GM21367 (cell line): ENCODE measurements around the gene ADAM17.
A peak's percentile ranks its signal among the peaks of the same experiment; 100 is the strongest.
"Not testable (repeated sequence)": the region's sequence is repeated elsewhere in the genome, so short reads cannot be mapped to it uniquely, and the experiment has no call there.

Experiments used
- ATAC-seq: cut with Tn5 transposase; IDR thresholded peaks from one replicate; pipeline ENCODE4 v1.9.1; 2021; ENCODE audit not compliant: unreplicated experiment

The ADAM17 gene

DNA sequence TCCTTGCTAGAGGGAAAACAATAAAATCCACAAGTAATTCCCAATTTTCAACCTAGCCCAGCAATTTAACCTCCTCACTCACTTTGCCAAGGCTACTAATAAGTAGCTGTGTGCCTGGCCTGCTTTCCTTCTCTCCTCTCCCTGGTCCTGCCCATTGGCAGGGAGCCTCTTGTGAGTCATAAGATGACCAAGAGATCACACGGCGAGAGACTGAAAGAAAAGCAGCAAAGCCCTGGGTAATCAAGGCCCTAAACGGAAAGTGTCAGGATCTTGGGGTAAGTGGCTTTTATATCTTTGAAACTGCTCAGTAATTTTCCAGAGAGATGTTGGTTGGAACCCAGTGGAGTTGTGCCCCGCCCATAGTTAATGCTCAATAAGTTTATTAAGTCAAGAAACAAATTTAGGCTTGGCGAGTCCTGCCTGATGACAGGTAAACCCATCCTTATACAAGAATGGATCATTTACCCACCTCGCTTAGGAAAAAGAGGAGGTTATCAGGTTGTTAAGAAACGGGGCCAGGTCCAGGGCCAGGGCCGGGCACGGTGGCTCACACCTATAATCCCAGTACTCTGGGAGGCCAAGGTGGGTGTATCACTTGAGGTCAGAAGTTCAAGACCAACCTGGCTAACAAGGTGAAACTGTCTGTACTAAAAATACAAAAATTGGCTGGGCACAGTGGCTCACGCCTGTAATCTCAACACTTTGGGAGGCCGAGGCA lies 10.0 kb upstream of the ADAM17 start:
- ATAC-seq = no peak

DNA sequence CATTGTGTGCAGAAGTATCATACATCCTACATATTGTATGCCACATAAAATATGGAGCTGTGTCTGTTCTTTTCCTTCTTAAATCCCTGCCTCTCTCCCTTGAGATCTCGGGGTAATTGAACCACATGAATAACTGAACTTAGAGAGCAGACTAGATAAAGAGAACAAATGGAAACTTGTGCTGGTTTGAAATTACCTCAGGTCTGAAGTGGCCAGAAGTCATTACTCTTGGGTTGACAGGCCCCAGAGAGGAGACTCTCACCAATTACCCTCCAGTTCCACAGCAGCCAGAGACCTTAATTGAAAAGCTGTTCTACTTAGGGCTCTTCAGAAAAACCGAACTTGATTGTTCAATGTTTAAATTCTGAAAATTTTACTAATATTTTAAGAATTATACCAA lies 5.0 kb upstream of the ADAM17 start:
- ATAC-seq = no peak

DNA sequence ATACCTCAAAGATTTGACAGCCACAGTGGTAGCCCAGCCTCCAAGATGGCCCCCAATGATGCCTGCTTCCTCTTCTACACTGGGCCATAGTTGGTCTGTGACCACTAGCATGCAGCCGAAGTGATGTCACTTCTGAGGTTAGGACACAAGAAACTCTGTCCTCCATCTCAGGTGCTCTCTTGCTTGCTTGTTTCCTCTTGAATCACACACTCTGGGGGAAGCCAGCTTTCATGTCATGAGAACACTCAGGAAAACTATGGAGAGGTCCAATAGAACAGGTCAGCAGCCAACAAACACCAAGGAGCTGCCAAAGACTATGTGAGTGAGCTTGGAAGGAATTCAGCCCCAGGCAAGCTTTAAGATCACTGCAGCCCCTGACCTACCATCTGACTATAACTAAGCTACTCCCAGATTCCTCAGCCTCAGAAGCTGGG lies 3.3 kb upstream of the ADAM17 start:
- ATAC-seq = no peak

DNA sequence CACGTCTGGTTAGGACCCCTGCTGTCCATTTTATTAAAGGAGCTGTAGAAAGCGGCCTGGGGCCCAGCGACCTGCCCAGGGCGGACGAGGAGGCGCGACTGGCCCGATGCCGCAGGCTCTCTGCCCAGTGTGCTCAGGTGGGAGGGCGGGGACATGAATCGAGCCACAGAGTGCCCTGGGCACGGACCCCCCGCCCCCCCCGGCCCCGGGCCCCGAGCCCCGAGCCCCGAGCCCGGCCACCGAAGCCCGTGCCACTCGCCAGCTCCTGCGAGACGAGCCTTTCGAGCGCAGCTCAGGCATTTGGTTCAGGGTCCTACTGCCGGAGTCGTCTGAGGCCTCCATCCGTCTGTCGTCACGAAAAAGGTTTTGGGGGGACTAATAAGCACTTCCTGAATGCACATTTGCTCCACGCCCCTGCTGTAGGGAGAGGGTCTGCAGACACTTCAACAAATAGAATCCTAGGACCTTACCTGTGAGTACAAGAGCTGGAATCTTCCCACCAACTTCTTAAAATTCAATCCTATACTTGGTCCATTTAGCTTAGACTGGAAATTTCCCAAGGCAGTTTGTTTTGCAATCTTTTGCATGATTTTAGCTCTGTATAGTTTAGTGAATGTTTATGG lies 602 bp upstream of the ADAM17 start:
- ATAC-seq = peak; percentile 15

DNA sequence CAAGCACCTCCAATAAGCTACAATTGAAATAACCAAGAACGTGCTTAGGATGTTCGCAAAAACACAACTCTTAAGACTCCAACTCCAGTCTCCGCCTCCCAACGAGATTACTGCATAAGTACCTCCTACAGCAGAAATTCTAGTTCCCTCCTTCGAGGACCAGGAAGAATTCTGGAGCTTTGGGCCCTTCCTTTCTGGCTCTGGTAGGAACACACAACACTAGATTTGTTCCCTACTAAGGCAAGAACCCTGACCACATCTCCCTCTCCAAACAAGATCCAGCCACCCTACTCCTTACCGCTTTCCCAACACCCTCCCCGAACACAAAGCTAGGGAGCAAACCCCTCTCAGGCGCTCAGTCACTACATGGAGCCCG lies 721 bp downstream of the ADAM17 start:
- ATAC-seq = no peak

DNA sequence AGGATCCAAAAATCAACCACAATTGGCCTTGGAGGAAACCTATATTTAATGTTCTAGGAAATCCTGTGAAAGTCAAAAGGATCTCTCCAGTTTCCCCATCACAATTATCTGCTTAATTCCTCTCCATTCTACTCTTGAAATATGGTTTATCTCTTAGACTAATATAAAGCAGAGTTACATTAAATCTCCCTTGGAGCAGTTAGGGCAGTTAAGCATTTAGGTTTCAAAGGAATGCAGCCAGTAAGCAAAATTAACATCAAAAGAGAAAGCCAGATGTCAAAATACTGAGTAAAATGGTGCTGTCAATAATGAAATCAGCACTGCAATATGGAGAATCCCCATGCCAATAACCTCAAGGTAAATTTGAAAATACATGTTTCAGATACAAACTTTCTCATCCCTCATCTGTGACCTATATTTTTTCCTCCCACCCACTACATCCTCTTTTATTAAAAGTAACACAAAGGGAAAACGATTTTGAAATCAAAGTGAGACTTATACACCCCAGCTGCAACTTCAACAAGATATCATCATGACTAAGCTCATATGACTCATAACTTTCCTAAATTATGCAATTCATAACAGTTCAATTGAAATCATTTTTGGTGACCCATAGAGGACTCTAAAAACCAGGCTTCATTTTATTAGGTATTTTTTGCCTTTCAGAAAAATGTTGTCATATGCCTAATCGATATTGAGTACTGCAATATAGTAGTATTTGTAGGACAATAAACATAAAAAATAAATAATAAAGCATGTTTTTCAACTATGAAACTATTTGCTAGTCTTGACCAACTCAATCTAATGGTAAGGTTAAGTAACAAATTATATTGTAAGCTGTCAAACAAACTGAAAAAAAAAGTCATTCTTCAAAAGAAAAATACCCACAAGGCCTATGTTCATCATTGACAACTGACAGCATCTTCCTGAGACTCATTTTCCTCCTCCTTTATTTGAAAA lies 3.1 kb downstream of the ADAM17 start:
- no peak for ATAC-seq

DNA sequence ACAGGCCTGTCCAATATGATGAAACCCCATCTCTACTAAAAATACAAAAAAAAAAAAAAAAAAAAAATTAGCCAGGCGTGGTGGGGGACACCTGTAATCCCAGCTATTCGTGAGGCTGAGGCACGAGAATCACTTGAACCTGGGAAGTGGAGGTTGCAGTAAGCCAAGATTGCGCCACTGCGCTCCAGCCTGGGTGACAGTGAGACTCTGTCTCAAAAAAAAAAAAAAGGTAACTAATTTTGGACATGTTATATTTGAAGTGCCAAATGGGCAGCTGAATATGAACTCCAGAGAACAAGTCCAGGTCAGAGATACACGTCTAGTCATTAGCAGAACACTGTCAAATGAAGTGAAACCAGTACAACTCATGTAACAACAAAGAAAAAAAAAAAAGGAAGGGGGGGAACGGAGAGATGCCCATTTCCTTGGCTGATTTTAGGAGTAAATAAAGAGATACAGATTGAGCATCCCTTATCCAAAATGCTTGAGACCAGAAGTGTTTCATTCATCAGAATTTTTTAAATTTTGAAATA lies 4.7 kb downstream of the ADAM17 start:
- ATAC-seq = not testable (repeated sequence)

DNA sequence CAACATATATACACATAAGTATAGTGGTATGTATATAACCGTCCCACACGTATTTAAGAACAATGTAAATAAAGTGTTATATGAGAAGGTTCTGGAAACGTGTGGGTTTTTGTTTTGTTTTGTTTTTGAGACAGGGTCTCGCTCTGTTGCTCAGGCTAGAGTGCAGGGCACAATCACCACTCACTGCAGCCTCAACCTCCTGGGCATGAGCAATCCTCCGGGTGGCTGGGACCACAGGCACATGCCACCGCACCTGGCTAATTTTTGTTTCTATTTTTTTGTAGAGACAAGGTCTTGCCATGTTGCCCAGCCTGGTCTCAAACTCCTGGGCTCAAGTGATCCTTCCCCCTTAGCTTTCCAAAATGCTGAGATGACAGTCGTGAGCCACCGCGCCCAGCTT lies 6.2 kb downstream of the ADAM17 start:
- ATAC-seq = no peak

DNA sequence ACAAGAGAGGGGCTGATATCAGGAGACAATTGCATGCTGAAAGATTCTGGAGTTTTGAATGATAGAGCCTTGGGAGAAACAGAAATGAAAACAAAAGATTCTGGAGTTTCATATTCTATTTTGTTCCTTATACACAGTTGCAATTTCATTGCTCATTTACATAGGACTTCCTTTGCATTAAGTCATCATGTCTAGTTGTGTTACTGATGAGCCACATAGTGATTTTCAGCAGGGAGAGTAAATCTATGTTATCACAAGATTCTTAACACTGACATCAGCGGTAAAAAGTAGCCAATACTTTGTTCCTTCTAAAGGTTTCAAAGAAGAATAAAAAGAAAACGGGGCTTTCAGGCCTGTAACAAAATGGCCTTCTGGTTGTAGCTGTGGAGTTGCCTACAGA lies 7.1 kb downstream of the ADAM17 start:
- peak; percentile 46 for ATAC-seq

DNA sequence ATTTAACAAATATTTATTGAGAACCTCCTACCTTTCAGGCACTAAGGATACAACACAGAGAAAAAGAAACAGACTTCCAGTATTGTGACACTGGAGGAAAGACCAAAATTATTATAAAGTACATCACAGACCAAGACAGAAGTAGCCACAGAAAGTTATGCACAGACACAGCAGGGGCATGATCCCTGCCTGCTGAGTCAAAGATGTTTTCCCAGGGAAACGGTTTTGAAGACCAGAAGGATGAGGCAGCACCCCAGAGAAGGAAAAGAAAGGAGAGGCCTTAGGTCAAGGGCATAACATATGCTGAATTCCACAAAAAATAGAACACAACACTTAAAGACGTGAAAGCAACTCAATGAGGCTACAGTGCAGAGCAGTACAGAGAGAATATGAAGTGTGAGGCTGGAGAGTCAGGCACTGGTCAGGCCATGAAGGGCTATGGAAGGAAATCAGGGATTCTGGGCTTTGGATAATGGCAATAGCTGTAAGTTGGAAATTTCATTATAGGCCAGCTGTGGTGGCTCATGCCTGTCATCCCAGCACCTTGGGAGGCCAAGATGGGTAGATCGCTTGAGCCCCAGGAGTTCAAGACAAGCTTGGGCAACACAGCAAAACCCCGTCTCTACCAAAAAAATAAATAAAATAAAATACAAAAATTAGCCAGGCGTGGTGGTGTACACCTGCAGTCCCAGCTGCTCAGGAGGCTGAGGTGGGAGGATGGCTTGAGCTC lies 8.2 kb downstream of the ADAM17 start:
- no peak for ATAC-seq

DNA sequence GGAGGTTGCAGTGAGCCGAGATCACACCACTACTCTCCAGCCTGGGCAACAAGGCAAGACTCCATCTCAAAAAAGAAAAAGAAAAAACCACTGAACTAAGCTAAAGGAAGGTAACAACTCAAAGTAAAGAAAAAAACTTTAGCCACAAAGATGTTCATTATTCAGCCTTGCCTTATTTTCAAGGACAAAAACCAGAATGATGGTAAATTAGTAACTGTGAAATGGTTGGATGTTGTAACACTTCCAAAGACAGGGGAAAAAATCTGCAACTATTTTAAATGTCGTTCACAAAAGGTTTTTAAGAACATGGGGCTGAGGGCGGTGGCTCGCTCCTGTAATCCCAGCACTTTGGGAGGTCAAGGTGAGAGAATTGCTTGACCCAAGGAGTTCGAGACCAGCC lies 10.1 kb downstream of the ADAM17 start:
- ATAC-seq = no peak

DNA sequence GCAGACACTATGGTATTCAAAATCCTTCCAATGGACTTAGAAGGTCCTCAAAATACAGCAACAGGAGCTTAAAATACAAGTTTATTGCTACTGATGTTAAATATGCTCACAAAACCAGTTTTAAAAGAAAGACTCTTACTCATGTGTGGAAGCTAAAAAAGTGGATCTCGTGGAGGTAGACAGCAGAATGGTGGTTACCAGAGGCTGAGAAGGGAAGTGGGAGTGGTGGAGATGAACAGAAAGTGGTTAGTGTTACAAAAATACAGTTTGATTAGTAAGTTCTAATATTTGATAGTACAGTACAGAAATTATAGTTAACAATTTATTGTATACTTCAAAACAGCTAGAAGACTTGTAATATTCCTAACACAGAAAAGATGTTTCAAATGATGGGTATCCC lies 12.1 kb downstream of the ADAM17 start:
- no peak for ATAC-seq

DNA sequence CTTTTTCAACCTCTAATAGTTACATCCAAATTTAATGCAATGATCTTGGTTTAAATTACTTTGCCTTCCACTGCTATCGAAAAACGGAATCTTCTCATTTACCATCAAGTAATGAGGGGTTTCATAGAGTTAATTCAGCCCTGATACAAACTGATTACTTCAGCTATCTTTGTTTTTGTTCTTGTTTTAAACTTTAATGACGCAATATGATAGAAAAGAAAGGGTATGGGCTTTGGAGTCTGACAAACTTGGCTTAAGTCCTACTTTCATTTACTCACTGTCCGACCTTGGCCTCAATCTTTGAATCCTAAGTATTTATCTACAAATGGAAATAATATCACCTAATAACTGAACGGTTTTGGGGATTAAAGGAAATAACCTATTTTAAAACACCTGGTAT lies 16.1 kb downstream of the ADAM17 start:
- ATAC-seq = no peak

DNA sequence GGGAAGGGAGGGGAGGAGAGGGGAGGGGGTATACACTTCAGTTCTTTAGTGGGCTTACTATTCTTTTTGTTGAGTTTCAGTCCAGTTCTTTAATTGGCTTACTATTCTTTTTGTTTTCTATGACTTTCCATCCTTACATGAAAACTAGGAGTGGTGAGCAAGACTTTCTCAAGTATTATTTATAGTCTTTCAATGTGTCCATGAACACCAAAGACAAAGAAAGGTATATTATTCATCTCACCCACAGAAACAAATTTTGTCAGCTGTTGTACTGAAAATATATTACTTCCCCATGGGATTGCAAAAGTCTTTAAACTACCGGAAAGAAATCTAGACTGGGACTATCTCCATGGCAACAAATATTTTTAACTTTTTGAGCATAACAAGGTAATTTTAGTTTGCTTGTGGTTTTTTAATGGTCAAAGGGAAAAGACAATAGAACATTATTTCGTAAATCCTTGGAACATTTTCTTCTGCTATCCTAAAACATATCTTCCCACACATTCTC lies 17.6 kb downstream of the ADAM17 start:
- no peak for ATAC-seq

DNA sequence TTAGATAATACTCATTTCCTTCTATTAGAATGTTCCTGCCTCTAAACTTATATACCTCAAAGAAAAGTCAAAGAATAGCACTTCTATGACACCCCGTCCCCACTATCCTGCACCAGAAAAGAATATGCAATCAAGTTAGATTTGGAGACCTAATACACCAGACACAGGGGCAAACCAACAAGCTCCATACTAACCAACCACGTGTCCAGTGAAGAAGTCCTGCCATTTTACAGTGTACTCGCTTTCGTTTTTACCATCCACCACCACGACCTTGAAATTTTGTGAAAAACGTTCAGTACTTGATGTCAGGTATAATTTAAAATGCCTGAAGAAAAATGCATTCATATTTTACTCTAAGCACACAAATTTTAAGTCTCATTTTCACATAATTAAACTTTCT lies 19.1 kb downstream of the ADAM17 start:
- no peak for ATAC-seq

DNA sequence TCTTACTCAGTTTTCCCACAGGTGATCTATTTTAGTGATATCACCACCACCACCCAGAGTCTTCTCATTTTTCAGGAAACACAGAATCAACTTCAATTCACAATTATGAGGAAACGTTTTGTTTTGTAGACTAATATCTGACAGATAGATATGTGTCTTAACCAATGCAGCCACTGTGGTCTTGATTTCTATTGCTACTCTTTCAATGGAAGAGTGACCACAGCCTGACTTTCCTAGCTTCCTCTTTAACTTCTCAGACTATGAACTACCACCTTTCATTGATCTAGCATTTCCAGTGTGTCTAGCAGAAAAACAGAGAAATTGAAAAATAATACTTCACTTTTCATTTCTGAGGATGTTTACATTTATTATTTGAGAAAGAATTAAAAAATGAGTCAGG lies 20.5 kb downstream of the ADAM17 start:
- no peak for ATAC-seq

DNA sequence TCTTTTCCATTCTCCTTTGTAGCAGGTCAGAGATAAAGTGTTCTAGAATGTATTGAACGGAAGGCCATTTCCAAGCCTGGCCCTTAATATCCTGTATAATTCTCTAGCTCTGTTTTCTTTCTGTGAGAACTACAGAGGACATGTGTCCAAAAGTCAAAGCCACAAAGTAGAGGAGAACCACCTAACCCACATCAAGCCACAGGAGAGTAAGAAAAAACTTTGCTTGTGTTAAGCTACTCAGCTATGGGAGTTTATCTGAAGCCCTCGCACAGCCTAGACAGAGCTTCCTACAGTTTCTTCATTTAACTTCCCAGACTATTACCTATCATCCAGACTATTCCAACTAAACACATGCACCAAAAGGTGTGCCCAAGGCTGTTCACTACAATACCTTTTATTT lies 22.0 kb downstream of the ADAM17 start:
- no peak for ATAC-seq

DNA sequence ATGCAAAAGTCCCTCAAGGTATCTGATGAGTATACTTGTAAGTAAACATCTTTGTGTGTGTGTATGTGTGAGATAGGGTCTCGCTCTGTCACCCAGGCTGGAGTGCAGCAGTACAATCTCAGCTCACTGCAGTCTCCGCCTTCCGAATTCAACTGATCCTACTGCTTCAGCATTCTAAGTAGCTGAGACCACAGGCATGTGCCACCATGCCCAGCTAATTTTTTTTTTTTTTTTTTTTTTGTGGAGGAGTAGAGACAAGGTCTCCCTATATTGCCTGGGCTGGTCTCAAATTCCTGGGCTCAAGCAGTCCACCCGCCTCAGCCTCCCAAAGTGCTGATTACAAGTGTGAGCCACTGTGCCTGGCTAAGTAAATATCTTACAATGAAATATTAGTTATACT lies 23.2 kb downstream of the ADAM17 start:
- ATAC-seq = no peak

DNA sequence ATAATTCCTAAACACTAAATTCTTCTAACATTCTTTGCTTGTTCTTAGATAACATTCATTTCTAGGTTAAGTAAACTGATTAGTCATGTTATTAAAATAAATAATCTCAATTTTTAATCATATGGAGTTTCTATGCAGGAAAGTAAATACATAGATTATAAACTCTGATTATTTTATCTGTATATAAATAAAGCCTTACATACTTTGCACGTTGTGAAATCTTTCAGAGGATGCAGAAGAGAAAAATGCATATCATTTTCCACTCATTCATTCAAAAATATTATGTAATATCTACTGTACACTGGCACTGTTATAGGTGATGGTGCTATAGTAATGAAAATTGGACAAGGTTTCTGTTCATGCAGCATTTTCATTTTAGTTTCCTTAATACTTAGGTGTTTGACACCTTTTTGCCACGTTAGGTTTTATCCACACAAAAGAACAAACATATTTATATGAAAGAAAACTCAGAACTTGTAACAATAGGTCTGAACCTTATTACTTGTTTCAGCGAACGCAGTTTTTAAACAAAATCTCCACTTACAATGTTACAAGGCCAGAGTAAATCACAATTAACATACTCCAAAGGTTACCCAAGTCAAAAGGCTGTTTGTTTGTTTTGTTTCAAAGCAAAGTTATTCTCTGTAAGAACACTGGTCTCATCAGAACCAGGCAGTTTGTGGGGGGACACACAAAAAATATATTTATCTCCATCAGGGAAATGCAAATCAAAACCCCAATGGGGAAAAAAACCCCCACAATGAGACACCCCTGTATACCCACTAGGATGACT lies 27.4 kb downstream of the ADAM17 start:
- ATAC-seq = no peak

DNA sequence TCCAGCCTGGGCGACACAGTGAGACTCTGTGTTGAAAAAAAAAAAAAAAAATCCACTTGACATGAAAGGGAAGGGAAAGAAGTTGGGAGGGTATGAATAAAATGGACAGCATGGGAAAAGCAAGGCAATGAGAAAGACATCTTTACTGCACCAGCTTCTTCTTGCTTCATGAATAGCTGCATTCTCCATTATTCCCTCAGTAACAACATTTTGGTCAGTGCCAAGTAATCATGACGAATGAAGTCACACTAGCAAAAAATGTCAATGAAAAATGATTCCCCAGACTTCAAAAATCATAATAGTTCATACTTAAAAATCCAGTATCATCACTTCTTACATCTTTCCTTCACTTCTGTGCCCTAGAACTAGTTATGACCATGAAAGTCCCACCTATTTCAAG lies 30.4 kb downstream of the ADAM17 start:
- no peak for ATAC-seq
